ENCODE measurements around the gene FOXP1.

Gene FOXP1

DNA sequence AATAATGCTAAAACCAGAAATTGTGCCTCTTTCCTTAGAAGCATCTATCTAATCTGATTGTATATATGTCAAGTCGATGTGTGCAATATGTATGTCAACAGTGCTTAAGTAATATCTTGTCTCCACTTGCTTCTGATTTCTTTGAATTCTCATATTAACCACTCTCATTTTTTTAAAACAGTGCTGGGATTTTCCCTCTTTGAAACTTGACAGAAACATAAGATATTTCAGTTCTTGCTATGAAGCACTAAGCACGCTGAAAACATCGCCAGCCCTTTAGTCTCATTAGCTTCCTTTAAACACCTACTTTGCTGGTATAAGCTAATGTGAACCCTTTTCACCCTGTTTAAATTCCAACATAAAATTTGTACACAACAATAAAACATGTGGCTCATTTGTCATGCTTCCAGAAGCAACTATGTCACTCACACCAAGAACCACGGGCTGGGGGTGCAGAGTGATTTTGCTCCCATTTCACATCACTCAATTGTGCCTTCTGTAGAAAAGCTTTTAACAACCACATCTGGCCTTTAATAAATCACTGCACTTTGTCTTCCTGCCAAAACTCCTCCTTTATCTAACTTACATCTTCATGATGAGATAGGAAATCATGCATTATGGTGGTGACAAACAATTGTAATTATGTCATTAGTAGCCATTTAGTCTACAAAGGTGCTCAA, 185.2 kb downstream of the FOXP1 start:
- no peak for DNase-seq (ENCODE audit: low spot score)

- no peak for DNase-seq (ENCODE audit: low spot score)
Measured at GRCh38 chr3:71397726-71398125, 185.8 kb downstream of the FOXP1 start.

- peak; percentile 44 for DNase-seq (ENCODE audit: low spot score)
Measured at GRCh38 chr3:71397046-71397445, 186.5 kb downstream of the FOXP1 start.

DNA sequence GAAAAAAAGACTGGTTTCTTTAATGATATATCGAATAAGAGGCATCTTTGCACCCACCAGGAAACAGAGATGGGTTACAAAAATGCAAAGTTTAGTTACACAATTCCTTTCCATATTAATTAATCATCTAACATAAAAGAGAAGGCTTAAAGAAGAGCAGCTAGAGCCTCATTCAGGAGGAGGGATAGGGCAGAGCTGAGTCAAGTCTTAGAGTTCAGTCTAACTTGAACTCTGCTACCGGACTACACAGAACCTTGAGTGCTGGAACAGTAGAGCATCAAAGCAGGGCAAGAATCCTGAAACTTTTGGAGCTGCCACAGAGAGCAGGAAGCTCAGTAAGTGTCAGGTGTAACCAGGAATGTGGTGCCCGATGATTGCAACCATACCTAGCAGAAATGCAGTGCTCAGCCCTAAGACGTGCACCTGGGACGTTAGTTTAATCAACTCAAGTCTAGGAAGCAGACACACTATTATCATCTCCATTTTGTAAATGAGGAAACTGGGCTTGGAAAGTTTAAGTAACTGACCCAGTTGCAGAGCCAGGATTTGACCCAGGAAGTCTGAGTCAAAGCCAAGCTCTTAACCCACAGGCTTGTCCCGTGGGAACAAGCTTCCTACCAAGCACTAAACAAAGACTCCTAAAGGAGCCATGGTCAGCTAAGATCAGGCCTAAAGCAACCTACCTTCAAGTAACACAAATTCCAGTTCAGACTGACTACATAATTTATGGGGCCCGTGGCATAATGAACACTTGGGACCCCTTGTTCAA, 187.4 kb downstream of the FOXP1 start:
- no peak for DNase-seq (ENCODE audit: low spot score)

DNA sequence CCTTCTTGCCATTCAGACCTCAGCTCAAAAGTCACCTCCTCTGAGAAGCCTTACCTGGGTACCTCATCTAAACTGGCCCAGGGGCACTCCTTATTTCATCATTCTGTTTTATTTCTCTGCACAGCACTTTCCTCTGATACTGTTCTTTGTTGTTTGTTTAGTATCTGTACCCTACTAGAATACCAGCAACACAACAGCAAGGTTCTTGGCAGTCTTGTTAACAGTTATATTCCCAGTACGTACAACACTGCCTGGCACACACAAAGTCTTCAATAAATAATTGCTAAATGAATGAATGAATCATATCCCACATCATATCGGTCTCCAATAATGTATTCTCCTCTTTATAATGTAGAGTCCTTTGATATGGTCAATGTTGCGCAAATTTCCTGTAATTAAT, 188.1 kb downstream of the FOXP1 start:
- DNase-seq (ENCODE audit: low spot score): no peak

GRCh38 chr3:71393745-71394144, 189.8 kb downstream of the FOXP1 start:
- DNase-seq (ENCODE audit: low spot score): no peak

DNA sequence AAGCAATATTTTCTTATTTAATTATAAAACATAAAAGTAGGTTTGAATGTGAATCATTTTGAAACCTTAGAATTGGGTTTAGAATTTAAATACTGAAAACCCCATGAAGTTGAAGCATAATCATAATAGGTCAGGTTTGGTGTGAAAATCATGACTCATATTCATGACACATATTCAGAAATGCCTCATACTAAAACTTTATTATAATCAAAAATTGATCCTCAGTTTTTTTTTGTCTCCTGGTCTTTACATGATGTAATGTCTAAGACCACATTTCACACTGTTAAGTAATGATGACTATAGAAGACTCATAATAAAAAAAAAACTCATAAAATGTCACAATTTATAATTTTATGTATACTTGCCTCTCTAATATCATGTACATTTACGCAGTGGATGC, 190.4 kb downstream of the FOXP1 start:
- no peak for DNase-seq (ENCODE audit: low spot score)

DNA sequence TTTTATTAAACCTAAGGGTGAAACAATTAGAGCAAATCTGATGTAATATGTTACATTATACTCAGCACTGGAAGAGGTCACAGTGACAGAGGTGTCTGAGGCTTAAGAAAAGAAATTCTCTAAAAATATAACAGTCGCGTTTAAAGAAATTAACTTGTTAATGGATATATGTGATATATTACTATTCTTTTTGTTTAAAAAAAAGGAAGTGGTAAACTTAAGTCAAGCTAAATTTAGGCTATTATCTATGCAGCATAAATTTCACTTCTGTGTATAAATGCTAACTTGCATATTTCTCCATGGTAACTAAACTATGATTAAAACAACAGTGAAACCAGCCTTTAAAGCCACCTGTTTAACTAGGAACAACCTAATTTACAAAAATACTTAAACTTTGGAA, 191.3 kb downstream of the FOXP1 start:
- DNase-seq (ENCODE audit: low spot score): no peak

GRCh38 chr3:71391361-71391760, 192.2 kb downstream of the FOXP1 start:
- no peak for DNase-seq (ENCODE audit: low spot score)

- no peak for DNase-seq (ENCODE audit: low spot score)
Measured at GRCh38 chr3:71389911-71390573, 193.5 kb downstream of the FOXP1 start.

GRCh38 chr3:71389191-71389590, 194.3 kb downstream of the FOXP1 start:
- DNase-seq (ENCODE audit: low spot score): no peak

DNA sequence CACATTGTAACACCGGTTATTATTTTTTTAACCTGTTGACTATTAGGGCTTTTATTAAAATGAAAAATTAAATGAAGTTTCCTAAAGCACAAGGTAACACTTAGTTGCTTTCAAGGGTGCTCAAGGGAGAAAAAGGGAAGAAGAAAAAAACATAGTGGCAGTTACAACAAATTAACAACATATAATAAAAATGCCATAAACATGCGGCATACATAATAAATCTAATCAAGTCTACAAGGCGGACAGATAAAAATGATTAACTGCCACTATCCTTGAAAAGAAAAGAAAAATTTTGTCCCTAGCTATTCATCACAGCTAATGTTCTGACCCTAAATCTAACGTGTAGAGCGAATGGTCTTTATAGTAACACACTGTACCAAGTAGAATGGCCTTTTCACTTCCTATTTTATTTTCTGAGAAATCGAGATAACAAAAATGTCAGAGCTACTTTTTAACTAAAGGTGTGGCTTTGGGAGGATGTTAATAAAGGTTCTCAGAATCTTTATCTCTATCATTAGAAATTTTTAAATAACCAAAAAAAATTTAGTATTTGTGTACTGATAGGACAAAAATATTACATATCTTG, 194.9 kb downstream of the FOXP1 start:
- no peak for DNase-seq (ENCODE audit: low spot score)

- no peak for DNase-seq (ENCODE audit: low spot score)
Measured at GRCh38 chr3:71387586-71387985, 195.9 kb downstream of the FOXP1 start.

- no peak for DNase-seq (ENCODE audit: low spot score)
Measured at GRCh38 chr3:71384837-71385716, 198.5 kb downstream of the FOXP1 start.

- DNase-seq (ENCODE audit: low spot score): no peak
Measured at GRCh38 chr3:71384388-71384787, 199.1 kb downstream of the FOXP1 start.

- DNase-seq (ENCODE audit: low spot score): peak; percentile 27
Measured at GRCh38 chr3:71380096-71380495, 203.4 kb downstream of the FOXP1 start.

DNA sequence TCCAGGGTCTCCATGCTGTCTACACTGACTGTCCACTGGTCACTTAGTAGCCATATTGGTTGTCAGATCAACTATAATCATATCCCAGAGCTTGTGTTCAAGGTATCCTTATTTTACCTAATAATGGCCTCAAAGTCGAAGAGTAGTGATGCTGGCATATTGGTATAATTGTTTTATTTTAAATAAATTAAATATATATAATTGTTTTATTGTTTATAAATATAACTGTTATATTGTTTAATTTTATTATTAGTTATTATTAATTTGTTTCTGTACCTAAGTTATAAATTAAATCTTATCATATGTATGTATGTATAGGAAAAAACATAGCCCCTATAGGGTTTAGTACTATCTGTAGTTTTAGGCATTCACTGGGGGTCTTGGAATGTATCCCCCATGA, 205.0 kb downstream of the FOXP1 start:
- no peak for DNase-seq (ENCODE audit: low spot score)

DNA sequence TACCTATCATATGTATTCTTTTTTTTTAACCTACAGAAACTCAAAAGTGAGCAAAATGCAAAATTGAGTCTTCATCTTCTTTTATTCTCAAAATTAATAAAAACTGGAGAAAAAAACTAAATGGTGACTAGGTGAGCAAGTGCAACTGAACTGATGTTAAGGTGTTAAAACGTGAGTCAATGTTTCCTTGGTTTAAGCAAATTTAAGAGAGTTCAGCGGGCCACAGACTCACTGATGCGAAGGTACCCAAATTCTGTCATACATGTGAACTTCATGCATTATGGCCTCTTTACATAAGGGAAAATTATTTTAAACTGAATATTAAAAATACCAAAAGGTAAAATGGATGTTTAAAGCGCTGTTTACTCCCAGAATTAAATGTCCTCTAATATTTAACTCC, 206.6 kb downstream of the FOXP1 start:
- DNase-seq (ENCODE audit: low spot score): no peak

DNA sequence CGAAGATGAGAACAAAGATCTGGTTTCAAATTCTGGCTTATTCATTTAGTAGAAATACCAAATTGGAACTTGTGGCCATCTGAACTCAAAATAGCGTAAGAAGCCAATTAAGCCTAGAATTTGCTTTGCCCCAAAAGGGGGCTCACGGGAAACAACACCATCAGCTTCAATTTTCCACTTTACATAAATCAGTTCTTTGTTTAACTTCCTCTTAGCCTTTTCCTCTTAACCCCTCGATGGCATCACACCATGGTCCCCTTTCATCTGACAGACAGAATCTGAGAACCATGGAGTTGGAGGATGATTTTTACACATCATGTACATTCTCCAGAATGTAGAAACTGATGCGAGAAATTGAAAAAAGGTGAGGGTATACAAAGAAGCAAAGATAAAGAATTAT, 207.0 kb downstream of the FOXP1 start:
- DNase-seq (ENCODE audit: low spot score): no peak

DNA sequence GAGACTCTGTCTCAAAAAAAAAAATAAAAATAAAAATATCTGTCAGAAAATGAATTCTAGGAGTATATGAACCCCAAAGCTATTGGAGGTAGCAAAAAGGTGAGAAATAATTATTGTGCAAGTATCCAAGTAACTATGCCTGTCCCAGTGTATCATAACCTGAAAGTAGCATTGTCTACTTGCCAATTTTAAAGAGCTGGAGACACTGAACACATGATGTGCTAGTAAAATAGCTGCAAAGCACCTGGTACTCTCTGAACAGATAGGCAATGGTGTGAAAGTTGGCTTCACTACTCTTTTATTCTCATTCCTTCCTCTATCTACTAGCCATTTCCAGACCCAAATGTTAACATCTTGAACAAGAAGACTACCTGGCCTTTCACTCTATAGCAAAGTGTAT, 208.9 kb downstream of the FOXP1 start:
- DNase-seq (ENCODE audit: low spot score): no peak

GRCh38 chr3:71372911-71373637, 210.5 kb downstream of the FOXP1 start:
- DNase-seq (ENCODE audit: low spot score): no peak
